Measurements from ENCODE around the gene DDX39A. TPM values are rescaled to one million over a fixed set of nuclear protein-coding genes. Genes with fewer than 3 reads are reported as not detected.
"Not testable (repeated sequence)": the region's sequence is repeated elsewhere in the genome, so short reads cannot be mapped to it uniquely, and the experiment has no call there.

The DDX39A gene
- total RNA-seq, 1 experiment from 2014 or later, result 117 TPM

DNA sequence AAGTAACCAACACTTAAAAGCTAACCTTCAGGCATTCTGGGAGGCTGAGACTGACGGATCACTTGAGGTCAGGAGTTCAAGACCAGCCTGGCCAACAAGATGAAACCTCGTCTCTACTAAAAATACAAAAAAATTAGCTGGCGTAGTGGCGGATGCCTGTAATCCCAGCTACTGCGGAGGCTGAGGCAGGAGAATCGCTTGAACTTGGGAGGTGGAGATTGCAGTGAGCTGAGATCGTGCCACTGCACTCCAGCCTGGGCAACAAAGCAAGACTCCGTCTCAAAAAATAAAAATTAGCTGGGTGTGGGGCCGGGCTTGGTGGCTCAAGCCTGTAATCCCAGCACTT lies 55.1 kb downstream of the DDX39A start:
- peak overlapping the region; percentile 37 to 49 for H3K4me3 ChIP-seq (ENCODE audit: low read depth in 2 of 2, low read length in 2 of 2)
- not testable (repeated sequence) for BruUV-seq (replicated peaks)

DNA sequence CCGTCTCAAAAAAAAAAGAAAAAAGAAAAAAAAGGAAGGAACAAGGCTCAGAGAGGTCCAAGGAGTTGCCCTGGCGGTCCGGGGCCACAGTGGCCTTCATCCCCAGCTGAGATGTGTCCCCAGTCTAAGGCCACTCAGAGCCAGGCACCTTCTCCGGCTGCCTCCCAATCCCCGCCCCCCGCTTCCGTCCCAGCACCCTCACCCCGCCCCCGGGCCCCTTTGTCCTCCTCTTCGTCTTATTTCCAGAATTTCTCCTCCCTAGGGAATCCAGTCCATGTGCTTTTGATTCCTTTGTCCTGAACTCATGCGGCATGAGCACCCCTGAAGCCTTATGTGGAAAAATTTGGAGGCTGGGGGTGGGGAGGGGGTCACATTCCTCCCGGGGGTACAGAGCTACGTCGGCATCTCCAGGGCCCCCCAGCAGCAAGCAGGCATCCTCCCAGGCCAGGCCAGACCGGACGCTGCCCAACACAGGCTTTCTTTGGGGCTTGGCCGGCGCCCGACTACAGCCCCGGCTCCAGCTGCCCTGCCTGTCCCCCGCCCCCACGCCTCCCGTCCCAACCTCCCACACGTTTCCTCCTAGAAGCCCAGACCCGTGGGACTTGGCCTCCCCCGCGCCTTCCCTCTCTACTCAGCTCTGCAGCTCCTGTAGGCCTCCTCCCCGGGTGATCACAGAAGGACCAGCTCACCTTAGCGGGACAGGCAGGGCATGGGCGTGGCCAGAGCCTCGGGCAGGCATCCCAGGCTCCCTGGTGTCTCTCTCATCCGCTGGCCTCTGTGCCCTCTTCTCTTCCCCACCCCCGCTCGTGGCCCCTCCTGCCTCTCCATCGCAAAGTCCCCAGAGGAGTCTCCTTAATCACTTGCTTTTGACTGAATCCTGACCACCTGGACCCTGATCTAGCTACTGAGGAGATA lies 55.7 kb downstream of the DDX39A start:
- POLR2A ChIA-PET, result interaction anchor here (0.6 to 0.7 kb wide), 4 partner anchors 15 to 20 kb away, joined by 3 read pairs; no protein-coding TSS in a partner anchor
- Histone ChIP-seq H3K4me1 (ENCODE audit: control insufficient read depth, insufficient read depth, low read length) (peaks cover 11% of the 10 kb centered on the region), H3K36me3 (ENCODE audit: control insufficient read depth, insufficient read depth, low read length) (no peaks in the 10 kb centered on the region), H3K27me3 (ENCODE audit: control insufficient read depth, insufficient read depth, low read length) (no peaks in the 10 kb centered on the region), H3K27ac (ENCODE audit: low read length) (peak overlapping the region; percentile 69), H3K4me3 (ENCODE audit: low read depth in 2 of 2, low read length in 2 of 2) (peak overlapping the region; percentile 37 to 49), H3K9me3 (ENCODE audit: control insufficient read depth, insufficient read depth, low read depth, low read length) (no peaks in the 10 kb centered on the region)
- no peak for DNase-seq (ENCODE audit: low read depth, low spot score)
- no TSS peak for BruUV-seq (replicated peaks)
- CTCF ChIA-PET, result interaction anchor here (0.5 to 1.4 kb wide), 6 partner anchors 15 to 314 kb away, joined by 3 to 6 read pairs (median 4); no protein-coding TSS in a partner anchor
- intact Hi-C loops (cut with micrococcal nuclease; ENCODE audit: unreplicated experiment), result no loop called here
- in situ Hi-C loops (cut with HindIII; ENCODE audit: low pct_unique_long_range_greater_than_20kb, low sequenced_read_pairs), result no loop called here
- ATAC-seq, result peak; percentile 90
- no peak for TF ChIP-seq POLR2AphosphoS5 (IDR thresholded peaks at IDR 0.05; ENCODE audit: low read depth, low read length)
- no peak for TF ChIP-seq SIN3A (IDR thresholded peaks at IDR 0.05; ENCODE audit: borderline replicate concordance, insufficient read depth, low read depth, low read length)
- TF ChIP-seq, protein P1, sequence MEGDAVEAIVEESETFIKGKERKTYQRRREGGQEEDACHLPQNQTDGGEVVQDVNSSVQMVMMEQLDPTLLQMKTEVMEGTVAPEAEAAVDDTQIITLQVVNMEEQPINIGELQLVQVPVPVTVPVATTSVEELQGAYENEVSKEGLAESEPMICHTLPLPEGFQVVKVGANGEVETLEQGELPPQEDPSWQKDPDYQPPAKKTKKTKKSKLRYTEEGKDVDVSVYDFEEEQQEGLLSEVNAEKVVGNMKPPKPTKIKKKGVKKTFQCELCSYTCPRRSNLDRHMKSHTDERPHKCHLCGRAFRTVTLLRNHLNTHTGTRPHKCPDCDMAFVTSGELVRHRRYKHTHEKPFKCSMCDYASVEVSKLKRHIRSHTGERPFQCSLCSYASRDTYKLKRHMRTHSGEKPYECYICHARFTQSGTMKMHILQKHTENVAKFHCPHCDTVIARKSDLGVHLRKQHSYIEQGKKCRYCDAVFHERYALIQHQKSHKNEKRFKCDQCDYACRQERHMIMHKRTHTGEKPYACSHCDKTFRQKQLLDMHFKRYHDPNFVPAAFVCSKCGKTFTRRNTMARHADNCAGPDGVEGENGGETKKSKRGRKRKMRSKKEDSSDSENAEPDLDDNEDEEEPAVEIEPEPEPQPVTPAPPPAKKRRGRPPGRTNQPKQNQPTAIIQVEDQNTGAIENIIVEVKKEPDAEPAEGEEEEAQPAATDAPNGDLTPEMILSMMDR (IDR thresholded peaks at IDR 0.05), result no peak
- TF ChIP-seq, protein P2, sequence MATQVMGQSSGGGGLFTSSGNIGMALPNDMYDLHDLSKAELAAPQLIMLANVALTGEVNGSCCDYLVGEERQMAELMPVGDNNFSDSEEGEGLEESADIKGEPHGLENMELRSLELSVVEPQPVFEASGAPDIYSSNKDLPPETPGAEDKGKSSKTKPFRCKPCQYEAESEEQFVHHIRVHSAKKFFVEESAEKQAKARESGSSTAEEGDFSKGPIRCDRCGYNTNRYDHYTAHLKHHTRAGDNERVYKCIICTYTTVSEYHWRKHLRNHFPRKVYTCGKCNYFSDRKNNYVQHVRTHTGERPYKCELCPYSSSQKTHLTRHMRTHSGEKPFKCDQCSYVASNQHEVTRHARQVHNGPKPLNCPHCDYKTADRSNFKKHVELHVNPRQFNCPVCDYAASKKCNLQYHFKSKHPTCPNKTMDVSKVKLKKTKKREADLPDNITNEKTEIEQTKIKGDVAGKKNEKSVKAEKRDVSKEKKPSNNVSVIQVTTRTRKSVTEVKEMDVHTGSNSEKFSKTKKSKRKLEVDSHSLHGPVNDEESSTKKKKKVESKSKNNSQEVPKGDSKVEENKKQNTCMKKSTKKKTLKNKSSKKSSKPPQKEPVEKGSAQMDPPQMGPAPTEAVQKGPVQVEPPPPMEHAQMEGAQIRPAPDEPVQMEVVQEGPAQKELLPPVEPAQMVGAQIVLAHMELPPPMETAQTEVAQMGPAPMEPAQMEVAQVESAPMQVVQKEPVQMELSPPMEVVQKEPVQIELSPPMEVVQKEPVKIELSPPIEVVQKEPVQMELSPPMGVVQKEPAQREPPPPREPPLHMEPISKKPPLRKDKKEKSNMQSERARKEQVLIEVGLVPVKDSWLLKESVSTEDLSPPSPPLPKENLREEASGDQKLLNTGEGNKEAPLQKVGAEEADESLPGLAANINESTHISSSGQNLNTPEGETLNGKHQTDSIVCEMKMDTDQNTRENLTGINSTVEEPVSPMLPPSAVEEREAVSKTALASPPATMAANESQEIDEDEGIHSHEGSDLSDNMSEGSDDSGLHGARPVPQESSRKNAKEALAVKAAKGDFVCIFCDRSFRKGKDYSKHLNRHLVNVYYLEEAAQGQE (IDR thresholded peaks at IDR 0.05; ENCODE audit: insufficient read depth in 1 of 2, low read depth in 2 of 2, low read length in 1 of 2), result no peak
- no peak for TF ChIP-seq TCF7L2 (IDR thresholded peaks at IDR 0.05; ENCODE audit: low read depth, low read length)

More for the DNA sequence above, 55.1 kb downstream of the DDX39A start:
- DNase-seq (ENCODE audit: low read depth, low spot score); intact Hi-C loops (cut with micrococcal nuclease; ENCODE audit: unreplicated experiment); ATAC-seq; H3K36me3 ChIP-seq (ENCODE audit: control insufficient read depth, insufficient read depth, low read length); H3K9me3 ChIP-seq (ENCODE audit: control insufficient read depth, insufficient read depth, low read depth, low read length); H3K27me3 ChIP-seq (ENCODE audit: control insufficient read depth, insufficient read depth, low read length); in situ Hi-C loops (cut with HindIII; ENCODE audit: low pct_unique_long_range_greater_than_20kb, low sequenced_read_pairs): not testable (repeated sequence)
- Histone ChIP-seq H3K27ac (ENCODE audit: low read length) (peak overlapping the region; percentile 69), H3K4me1 (ENCODE audit: control insufficient read depth, insufficient read depth, low read length) (peaks cover 11% of the 10 kb centered on the region)
- ChIA-PET POLR2A (interaction anchor here (0.6 to 0.7 kb wide), 2 partner anchors 16 to 19 kb away, joined by 3 read pairs; no protein-coding TSS in a partner anchor), CTCF (interaction anchor here (0.6 to 1.4 kb wide), 4 partner anchors 16 to 99 kb away, joined by 3 to 9 read pairs (median 4); no protein-coding TSS in a partner anchor)

Data from Panc1 (cell line).